NOMO-1 treated with dmso at 0.1 percent for 144 hours (cell line): Measurements from ENCODE around the gene TMEM131L.

Source experiments
- DNase-seq: peaks from one replicate; lab custom pipeline; 2025; ENCODE audit not compliant: unreplicated experiment; lab: John Stamatoyannopoulos, UW

Gene TMEM131L

DNA sequence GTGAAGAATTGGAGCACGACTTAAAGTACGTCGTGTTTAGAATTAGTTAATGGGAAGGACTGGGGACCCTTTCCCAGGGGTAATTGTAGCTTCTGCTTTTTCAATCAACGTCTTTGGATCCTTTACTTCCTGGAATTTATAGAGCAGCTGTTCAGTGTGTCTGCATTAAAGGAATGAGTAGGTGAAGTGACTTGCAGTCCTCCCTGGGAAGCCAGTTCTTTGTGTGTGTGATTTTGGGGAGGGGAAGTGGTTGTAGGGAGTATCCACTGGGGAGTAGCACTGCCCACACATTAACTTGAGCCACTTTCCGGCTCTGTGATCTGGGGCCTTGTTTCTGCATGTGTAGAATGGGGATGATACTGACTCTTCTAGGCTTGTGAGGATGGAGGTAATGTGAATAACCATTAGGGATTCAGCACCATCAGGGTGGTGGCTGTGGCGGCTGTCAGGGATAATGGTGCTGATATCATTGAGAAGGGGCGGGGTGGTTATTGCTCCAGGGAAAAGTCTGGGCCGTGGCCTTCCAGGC is 54.7 kb downstream of the TMEM131L start:
- no peak for DNase-seq

DNA sequence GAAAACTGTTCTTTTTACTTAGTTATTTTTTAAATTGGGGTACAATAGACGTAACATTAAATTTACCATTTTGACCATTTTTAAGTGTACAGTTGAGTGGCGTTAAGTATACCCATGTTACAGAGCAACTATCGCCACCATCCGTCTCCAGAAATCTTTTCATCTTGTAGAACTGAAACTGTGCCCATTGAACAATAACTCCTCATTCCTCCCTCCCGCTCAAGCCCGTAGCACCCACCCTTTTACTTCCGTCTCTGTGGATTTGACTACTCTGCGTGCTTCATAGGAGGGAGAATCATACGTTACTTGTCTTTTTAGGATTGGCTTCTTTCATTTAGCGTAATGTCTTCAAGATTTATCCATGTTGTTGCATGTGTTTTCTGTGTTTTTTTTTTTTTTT is 55.3 kb downstream of the TMEM131L start:
- DNase-seq, result no peak

DNA sequence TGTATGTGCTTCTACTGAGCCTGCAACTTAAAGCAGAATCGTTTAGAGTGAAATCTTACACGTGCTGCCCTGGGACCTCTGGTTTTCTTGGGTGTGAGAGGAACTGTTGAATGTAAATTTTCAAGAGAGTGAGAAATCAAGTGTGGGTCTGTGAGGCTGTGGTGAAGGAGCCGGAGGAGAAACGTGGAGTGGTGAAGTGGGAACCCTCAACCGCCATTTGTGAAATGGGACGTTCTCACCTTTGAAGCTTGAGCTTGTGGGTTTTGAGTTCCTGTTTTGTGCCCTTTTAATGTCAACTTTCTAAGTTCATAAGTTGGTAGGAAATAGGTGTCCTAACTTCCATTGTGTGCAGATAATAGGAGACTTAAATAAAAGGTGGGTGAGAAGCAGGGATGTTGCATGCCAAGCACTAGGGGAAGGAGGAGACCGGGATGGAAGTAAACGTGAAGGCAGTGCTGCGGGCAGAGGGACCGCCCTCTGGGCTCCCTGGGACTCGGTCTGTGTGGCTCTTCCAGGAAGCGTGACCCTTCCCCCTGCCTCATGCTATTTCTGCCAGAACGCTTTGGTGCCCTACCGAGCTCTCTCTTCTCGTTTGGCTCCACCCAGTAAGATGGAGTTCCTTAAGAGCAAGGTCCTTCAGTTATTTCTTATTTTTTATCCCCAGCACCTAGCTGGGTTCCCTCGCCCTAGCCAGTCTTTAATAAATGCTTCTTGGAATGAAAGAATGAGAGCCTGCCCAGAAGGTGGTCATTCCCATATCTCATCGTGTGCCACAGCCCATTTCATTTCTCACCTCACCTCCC is 56.0 kb downstream of the TMEM131L start:
- no peak for DNase-seq

DNA sequence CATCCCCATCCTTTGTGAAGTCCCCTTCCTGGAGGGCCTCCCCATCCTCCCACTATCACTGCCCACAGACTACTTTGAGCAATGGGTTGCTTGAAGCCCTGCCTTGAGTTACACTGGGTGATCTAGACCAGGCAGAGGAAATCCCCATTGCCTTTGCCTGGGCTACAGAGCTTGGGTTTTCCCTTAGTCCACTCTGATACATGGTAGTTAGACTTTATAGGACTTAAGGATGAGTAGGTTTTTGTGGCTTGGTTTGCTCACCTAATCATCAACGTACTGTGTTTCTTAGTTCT is 56.6 kb downstream of the TMEM131L start:
- DNase-seq, result no peak

DNA sequence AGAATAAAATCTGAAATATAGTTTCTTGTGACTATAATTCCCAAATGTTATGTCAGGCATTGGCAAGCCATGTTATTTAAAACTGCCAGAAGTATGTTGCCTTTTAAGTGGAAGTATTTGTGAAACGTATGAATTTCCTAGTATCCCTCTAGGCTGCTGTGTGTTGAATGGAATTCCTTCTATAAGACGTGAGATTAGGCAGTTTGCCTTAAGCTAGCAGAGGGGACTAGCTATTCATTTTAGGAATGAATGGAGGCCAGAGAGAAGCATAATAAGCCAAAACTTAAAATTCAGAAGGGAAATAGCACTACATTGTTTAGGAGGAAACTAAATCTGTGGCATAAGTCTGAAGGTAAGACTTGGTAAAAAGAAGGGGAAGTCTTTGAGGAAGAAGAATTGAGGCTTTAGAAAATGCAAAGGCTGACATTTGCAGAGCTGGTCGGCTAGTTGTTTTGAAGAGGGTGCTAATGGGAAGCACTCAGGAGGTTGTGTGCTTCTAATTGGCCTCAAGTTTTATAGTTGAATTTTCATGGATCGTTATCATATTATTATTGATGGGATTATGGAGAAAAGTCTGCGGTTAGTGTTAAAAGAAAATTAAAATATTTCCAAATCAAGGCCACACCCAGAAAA is 57.1 kb downstream of the TMEM131L start:
- DNase-seq, result no peak

GRCh38 chr4:153523941-153524386 is 57.8 kb downstream of the TMEM131L start:
- no peak for DNase-seq

DNA sequence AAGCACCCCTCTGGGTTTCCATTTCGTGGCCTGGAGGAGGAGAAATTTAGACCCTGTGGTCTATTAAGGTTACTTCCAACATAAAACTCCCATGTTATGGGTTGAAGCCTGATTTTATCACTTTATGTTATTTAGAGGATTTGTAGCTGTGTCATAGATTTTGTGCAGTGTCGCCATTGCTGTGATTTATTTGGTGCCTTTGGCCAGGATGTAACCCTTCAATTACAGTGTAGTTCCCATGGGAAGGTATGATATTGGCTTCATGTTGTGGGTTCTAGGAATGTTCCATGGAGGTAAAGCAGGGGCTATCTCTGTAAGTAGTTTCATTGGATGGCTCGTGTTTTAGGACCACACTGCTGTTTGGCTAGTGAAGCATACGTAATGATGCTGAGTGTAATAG is 58.5 kb downstream of the TMEM131L start:
- DNase-seq, result no peak

GRCh38 chr4:153527690-153528089 is 61.5 kb downstream of the TMEM131L start:
- no peak for DNase-seq

DNA sequence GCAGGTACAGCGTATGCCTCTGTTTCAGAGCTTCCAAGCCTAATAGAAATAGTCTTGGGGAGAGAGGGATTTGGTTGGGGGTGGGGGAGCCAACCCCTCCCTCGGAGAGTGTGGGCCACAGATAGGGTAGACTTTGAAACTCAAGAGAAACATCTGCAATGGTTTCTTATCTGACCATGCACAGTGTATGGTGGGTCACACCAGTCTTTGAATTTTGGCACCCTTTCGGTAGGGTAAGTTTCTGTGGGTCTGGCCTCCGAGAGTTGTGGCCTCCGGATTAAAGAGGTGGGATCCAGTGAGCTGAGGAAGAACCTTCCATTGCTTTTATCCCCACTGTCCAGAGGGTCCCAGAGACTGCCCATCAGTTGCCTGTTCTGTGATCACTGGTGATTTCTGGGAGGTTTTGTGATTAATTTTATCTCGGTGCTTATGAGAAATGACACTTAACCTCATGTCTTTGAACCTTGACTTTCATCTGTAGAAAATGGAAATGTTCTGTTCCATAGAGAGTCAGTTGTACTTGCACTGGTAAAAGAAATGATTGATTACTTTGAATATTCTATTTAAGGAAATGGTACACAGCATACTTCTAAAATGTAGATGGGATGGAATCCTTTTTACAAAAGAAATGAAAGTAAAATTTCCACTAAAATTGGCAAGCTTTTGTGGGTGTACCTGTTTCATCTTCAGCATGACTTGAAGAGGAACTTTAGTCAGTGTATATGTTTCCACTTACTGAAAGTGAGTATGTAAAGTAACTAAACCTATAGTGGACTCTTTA is 62.7 kb downstream of the TMEM131L start:
- no peak for DNase-seq

- DNase-seq, result no peak
Measured at GRCh38 chr4:153529646-153530045, 63.5 kb downstream of the TMEM131L start.

- DNase-seq, result no peak
Measured at GRCh38 chr4:153530284-153530999, 64.3 kb downstream of the TMEM131L start.

DNA sequence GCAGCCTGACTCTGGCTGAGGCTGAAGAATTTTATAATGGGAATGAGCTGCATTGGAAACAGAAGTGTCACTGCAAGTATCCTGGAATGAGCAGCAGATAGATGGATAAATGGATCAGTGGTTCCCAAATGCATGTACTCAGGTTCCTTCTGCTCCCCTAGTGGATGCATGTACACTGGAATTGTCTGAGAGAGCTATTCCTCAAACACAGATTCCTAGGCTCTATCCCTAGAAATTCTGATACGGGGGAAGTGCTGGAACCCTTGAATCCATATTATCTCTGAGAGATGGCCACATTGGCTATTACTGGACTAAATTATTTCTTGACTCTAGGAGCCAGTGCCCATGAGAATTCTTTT is 64.8 kb downstream of the TMEM131L start:
- DNase-seq, result no peak

GRCh38 chr4:153531976-153532626 is 65.9 kb downstream of the TMEM131L start:
- DNase-seq, result no peak

GRCh38 chr4:153532636-153533035 is 66.5 kb downstream of the TMEM131L start:
- DNase-seq, result no peak

- no peak for DNase-seq
Measured at GRCh38 chr4:153533387-153533786, 67.2 kb downstream of the TMEM131L start.

DNA sequence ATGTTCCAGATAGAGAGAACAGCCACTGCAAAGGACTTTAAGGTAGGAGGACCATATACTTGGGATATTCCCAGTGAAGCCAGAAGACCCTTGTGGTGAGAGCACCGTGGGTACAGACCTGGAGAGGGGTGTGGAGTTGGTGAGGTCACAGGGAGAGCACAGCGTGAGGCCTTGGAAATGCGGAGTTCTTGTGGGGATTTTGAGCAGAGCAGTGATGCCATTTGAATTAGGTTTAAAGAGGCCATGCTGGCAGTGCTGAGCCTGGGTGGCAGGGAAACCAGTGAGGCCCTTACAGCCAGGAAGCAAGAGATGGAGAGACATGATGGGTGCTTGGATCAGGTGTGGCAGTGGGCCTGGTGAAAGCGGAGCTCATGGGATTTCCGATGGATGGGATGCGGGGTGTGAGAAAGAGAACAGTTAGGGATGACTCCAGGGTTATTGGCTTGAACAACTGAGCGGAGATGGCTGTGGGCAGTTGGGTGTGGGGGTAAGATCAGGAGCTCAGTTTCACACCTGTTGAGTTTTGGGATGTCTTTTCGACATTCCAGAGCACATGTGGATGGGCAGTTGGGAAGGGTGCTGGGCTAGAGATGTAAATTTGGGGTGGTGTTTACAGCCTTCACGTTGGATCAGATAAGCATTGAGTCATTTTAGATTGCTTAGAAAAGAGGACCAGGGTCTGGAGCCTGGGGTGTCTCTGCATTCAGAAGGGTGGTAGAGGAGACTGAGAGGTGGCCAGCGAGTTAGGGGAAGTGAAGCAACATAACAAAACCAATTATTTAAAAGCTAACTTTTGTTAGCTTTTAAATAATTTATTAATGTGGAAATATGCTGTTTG is 68.9 kb downstream of the TMEM131L start:
- DNase-seq, result no peak

DNA sequence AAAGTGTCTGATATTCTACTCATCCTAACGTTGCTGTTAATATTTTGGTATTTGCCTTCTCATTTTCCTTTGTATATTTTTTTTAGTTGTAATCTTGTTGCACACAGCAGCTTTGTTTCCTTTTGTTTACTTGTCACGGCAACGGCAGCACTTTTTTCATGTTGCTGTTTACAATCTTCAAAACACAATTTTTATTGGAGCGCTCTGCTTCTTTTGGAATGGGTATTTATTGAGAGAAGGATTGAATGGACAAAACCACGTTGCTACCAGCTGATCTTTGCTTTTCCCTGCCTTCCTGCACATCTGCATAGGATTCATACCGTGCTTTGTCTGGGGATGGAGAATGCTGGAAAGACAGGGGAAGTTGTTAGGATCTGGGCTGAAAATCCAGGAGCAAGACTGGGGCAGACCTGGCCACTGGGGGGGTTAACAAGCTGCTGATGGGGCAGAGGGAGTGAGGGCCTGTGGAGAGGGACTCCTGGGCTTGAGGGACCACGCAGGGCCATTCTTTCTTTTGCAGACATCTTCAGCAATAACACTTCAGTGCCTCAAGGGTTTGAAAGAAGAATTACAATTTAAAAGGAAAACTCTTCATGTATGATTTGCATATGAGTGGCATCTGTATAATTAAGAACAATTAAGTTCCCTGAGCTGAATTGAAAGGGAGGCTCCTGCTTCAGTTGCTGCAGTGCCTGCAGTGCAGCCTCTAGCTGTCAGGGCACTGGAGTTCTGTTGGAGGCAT is 69.8 kb downstream of the TMEM131L start:
- DNase-seq, result no peak

DNA sequence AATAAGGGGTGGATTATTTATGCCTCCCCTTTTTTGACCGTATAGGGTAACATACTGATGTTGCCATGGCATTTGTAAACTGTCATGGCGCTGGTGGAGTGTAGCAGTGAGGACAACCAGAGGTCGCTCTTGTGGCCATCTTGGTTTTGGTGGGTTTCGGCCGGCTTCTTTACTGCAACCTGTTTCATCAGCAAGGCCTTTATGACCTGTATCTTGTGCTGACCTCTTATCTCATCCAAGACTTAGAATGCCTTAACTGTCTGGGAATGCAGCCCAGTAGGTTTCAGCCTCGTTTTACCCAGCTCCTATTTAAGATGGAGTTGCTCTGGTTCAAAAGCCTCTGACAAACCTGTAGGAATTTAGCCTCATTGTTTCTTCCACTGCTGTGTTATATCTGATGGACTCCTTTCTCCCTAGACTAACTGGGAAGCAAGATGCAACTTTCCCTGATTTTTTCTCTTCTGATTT is 71.4 kb downstream of the TMEM131L start:
- no peak for DNase-seq
